Gastrocnemius medialis (tissue), 4 donors: ENCODE data around the gene MGST2. TPM values are rescaled to one million over a fixed set of nuclear protein-coding genes. Genes with fewer than 3 reads are reported as not detected.

ENCODE experiments used
- ATAC-seq, 2 donors: fragments of 150-250 bp; one replicate each; pipeline ENCODE4 v1.9.1; 2016
- DNase-seq, 2 donors: peaks; one replicate each; pipeline ENCODE4 v3.0.0-alpha.2; 2019
- H3K27ac ChIP-seq, 4 donors: fragments of 200-600 bp; sonication (generic); 1 replicate in 1 of 4; 2 replicates in 3 of 4; pipeline ENCODE4 v1.5.1; 2016 to 2018; ENCODE audit warnings: mild to moderate bottlenecking in 2 of 4, moderate library complexity in 1 of 4
- H3K27me3 ChIP-seq, 3 donors: fragments of 200-600 bp; sonication (generic) in 2 of 3; 1 replicate in 1 of 3; 2 replicates in 2 of 3; pipeline versions ENCODE4 v1.5.1 to v1.6.0; 2016 to 2019; ENCODE audit warnings: mild to moderate bottlenecking in 1 of 3, moderate library complexity in 1 of 3
- H3K36me3 ChIP-seq, 2 donors: fragments of 200-600 bp; sonication (generic) in 1 of 2; one replicate each; pipeline ENCODE4 v1.5.1; 2017 to 2018
- H3K4me1 ChIP-seq, 2 donors: fragments of 200-600 bp; sonication (generic) in 1 of 2; one replicate each; pipeline ENCODE4 v1.5.1; 2016 to 2017; ENCODE audit warnings: mild to moderate bottlenecking in 2 of 2
- H3K4me3 ChIP-seq, 4 donors: fragments of 200-600 bp; sonication (generic) in 3 of 4; 1 replicate in 1 of 4; 2 replicates in 3 of 4; pipeline ENCODE4 v1.5.1; 2016 to 2019; ENCODE audit warnings: mild to moderate bottlenecking in 2 of 4
- H3K9me3 ChIP-seq, 3 donors: fragments of 200-600 bp; sonication (generic) in 2 of 3; 1 replicate in 1 of 3; 2 replicates in 2 of 3; pipeline ENCODE4 v1.5.1; 2016 to 2019
- POLR2A ChIP-seq, 2 donors: fragments of 450-650 bp; IDR thresholded peaks; one replicate each; pipeline ENCODE4 v1.6.1; 2017; ENCODE audit warnings: antibody characterized with exemption in 2 of 2, mild to moderate bottlenecking in 2 of 2, moderate library complexity in 2 of 2
- in situ Hi-C, 4 donors: fragments of 200-750 bp; cut with MboI; loops; one replicate each; pipeline versions ENCODE4 v1.15.0 to v1.8.0; 2017; ENCODE audit warnings: low sequenced_read_pairs in 4 of 4
- intact Hi-C: fragments of 100-400 bp; cut with DNase I; formaldehyde crosslinking; loops from one replicate; pipeline ENCODE4 v1.15.1; 2023; ENCODE audit warnings: low total_unique reads
- total RNA-seq, 4 donors: library from RNA; depleted of rRNA; stranded (reverse); fragments of >200 nt; gene quantifications; one replicate each; pipeline versions ENCODE4 v1.1.0 to v1.2.3, GENCODE V29; 2016
- TF ChIP-seq, protein P1 (sequence below), 5 experiments: fragments of 450-650 bp in 3 of 5; fragments of 200-600 bp in 2 of 5; sonication (generic) in 2 of 5; IDR thresholded peaks in 4 of 5; conservative IDR thresholded peaks in 1 of 5; 1 replicate in 4 of 5; 2 replicates in 1 of 5; pipeline ENCODE4 v1.5.1; 2016 to 2019; ENCODE audit warnings: antibody characterized with exemption in 5 of 5, mild to moderate bottlenecking in 3 of 5, moderate library complexity in 3 of 5

The MGST2 gene
- total RNA-seq, 4 donors from 2014 or later, result 17.3 to 38.6 (median 30.9) TPM

DNA sequence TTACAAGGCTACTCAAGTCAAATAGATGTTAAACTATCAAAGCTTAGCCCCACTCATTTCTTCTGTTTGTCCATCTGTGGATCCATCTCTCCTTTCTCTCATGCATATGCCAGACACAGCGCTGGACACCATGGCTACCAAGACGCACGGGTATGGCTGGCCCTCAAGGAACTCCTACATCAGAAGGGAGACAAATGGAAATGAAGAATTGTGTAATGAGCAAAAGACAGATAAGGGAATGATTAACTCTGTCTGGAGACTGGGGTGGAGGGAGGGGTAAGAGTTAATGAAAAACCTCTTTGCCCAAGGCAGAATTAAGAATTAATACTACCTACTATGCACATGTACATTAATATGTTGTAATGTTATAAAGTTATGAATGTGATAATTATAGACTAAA is 88.1 kb downstream of the MGST2 start:
- DNase-seq (no peak), ATAC-seq (no peak)
- Histone ChIP-seq H3K27me3 (no peaks in the 10 kb centered on the region), H3K36me3 (no peaks in the 10 kb centered on the region), H3K4me3 (no peak overlapping the region), H3K27ac (no peak overlapping the region), H3K4me1 (no peaks in the 10 kb centered on the region), H3K9me3 (no peaks in the 10 kb centered on the region)
- in situ Hi-C loops (no loop called here), intact Hi-C loops (no loop called here)
- TF ChIP-seq POLR2A (IDR thresholded peaks at IDR 0.05), result no peak
- TF ChIP-seq, protein P1, sequence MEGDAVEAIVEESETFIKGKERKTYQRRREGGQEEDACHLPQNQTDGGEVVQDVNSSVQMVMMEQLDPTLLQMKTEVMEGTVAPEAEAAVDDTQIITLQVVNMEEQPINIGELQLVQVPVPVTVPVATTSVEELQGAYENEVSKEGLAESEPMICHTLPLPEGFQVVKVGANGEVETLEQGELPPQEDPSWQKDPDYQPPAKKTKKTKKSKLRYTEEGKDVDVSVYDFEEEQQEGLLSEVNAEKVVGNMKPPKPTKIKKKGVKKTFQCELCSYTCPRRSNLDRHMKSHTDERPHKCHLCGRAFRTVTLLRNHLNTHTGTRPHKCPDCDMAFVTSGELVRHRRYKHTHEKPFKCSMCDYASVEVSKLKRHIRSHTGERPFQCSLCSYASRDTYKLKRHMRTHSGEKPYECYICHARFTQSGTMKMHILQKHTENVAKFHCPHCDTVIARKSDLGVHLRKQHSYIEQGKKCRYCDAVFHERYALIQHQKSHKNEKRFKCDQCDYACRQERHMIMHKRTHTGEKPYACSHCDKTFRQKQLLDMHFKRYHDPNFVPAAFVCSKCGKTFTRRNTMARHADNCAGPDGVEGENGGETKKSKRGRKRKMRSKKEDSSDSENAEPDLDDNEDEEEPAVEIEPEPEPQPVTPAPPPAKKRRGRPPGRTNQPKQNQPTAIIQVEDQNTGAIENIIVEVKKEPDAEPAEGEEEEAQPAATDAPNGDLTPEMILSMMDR (IDR thresholded peaks at IDR 0.05 in 4 of 5, conservative IDR thresholded peaks at IDR 0.05 in 1 of 5), result no peak

Other genes with a start within 250 kb of the MGST2 start
- gene RAB33B, start 211.7 kb upstream of the MGST2 start, total RNA-seq, result 1 to 10 TPM; 3.3 to 7.5 (median 5.7) TPM
- gene SETD7, start 109.6 kb upstream of the MGST2 start, total RNA-seq, result 100 to 1,000 TPM in 3 of 4 donors, 10 to 100 TPM in 1; 73.1 to 134 (median 113) TPM